HG03280 (cell line): Measurements from ENCODE around the gene ABLIM2.

Source experiments
- ATAC-seq: cut with Tn5 transposase; IDR thresholded peaks from one replicate; pipeline ENCODE4 v1.9.1; 2021; ENCODE audit warnings: mild to moderate bottlenecking, moderate library complexity; ENCODE audit not compliant: unreplicated experiment

The ABLIM2 gene

DNA sequence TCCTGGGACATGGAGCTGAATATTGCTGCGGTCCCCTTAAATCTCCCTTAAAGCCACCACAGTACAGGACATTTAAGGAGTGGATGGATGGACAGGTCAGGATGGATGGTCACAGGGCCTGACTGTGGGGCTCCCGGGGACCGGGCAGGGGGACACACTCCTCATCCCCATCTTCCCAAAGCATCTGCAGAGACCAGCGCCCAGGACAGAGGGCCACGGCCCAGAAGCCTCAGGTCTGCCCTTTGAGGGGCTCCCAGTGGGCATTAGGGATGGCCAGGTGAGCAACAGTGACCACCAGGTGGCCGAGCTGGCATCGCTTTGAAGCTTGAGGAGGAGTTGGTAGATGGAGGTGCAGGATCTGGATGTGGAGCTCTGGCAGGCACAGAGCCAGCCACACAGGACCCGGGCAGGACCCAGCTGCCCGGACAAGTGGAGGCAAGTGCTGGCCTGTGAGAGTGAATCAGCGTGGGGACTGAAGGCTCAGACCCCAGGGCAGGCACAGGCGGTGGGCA lies 51.4 kb downstream of the ABLIM2 start:
- no peak for ATAC-seq

DNA sequence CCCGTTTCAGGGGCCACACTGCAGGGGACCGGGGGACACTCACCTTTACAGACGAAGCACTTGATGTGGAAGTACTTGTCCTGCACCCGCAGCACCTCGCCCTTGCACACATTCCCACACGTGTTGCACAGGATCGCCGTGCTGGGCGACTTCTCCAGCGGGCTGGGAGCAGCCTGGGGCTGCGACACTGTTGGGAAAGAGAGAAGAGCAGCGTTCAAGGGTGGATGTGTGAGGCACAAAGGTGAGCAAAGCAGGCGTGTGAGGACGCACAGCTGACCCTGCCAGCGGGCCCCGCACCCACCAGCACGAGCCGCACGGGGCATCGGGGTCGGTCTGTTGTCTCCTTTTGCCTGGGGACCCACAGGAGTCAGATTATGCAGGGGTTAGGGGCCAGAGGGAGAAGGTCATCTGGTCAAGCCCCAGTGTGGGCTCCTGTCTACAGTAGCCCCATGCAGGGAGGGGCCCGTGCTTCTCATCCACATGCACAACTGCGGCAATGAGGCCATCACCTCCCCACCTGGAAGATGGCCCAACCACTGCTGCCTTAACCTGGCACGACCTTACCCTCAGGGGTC lies 52.1 kb downstream of the ABLIM2 start:
- no peak for ATAC-seq

DNA sequence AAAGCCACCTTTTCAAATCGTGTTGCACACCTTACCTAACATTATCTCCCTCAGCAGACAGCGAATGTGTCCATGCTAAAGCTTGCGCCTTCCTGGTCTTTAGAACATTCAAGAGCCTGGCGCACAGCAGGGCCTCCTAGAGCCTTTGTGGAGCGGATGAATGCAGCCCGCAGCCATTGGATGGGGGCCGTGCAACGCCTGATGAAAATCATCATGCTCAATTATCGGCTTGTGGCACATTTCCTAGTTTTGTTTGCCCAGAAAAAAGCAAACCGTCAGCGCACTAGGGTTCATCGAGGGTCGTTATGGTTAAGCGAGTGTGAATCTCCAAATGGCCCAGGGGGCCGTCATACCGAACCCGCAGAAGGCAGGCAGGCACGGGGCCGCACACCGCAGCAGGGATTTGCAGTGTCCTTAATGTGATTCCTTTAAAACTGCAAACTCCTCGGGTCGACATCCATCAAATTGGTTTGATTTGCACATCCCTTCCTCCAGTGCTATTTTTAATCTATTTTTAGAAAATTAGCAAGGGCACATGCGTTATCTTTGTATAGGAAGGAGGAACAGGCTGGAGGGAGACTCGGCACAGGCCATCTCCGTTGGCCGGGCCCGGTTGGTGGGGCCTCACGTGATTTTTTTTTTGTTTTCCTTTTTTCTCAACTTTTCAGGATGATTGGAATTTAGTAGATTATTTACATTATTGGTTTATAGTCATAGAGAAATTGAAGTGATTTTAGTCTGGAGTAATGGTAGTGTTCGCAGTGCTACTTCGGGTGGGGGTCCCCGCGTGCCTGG lies 53.1 kb downstream of the ABLIM2 start:
- ATAC-seq, result no peak

DNA sequence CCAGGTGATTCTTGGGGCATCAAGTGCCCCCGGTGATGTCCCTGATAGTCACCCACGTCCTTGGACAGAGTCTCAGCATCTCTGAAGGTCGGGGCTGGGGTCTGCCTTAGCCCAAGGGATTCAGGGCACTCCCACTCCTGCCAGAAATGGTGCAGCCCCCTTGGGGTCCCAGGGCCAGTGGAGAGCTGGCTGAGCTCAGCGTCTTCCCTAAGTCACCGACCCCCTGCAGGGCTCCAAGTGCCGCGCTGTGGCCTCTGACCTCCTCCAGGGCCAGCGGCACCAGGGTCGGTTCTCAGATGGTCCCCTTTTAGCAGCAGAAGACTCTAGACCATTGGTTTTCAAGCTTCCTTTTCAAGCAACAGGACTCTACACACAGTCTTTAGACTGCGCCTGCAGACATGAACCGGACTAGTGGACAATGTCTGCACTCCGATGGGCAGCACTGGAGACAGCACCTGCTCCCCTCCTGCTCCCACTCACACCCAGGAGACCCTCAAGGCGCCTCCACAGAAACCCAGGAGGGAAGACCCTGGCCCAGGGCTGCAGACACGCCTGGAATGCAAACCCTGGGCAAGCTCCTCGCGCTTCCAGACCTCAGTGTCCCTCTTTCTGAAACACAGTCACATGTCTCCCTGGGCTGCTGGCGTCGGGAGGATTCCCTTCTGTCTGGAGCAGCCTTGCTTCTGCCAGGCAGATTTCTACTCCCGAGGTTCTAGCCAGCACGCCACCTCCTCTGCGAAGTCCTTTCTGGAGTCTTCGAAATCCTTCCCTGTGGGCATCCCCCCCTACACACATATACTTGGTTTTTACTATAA lies 53.9 kb downstream of the ABLIM2 start:
- ATAC-seq, result no peak

DNA sequence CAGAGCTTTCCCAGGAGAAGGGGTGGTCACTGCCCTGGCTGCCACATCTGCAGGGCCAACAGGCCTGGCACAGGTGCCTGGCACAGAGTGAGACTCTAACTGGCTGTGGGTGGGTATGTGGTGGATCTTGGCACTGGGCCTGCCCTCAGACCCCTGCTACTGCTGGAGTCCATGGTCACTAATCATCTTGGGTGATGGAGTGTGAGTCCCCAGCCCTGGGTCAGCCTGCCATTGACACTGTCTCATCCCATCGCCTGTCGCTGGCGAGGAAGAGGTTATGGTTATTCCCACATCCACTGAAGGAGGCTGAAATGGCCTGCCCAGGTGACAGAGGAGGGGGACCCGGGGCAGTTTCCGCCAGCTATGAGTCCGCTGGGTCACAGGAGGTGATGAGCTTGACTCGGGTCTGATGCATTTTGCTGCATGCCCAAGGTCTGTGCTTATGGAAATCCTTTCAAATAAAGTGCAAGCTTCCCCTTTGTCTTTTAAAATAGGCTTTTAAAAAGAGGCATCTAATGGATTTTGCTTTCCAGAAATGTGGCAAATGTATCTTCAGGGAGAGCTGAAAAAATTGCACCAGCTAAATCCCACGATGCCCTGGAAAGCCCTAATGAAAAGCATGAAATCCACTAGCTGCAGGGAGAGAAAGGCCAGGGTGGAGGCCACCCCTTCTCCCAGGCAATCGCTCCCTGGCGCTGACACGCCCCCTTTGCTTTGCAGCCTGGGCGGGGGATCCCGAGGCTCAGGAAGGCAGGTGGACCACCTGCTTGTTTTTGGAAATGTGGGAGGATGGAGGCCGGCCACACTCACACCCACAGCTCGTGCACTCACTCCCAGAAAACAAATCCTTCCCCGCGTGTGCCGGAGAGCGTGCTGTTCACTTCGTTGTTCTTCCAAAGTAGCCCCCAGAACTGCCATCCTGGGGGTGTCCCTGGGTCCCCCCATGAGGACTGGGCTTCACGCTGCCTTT lies 54.9 kb downstream of the ABLIM2 start:
- ATAC-seq, result no peak

DNA sequence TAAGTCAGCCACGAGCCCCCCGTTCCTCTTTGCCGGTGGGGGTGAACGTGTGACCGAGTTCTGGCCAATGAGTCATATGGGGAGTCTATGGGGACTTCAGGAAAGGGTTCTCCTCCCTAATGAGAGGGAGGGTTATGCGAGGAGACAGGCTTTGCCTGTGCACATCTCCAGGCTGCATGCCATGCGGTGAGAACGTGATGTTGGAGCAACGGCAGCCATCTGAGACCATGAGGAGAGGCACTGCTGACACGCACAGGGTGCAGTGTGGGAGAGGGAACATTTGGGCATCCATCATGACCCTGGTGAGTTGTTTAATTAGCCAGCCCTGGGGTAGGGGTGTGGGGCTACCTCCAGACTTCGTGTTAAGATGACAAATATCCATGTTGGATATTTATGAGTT lies 55.8 kb downstream of the ABLIM2 start:
- no peak for ATAC-seq

DNA sequence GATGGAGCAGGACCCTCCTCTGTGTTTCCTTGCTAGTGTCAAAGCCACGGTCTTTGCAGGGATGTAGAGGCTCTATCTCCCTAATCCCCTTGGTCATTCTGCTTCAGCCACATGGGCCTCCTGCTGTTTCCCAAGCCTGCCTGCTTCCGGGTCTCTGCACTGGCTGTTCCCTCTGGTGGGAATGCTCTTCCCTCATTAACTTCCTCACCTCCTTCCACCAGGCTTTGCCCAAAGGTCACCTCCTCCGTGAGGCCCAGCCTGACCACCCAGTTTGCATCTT lies 56.6 kb downstream of the ABLIM2 start:
- ATAC-seq, result no peak

DNA sequence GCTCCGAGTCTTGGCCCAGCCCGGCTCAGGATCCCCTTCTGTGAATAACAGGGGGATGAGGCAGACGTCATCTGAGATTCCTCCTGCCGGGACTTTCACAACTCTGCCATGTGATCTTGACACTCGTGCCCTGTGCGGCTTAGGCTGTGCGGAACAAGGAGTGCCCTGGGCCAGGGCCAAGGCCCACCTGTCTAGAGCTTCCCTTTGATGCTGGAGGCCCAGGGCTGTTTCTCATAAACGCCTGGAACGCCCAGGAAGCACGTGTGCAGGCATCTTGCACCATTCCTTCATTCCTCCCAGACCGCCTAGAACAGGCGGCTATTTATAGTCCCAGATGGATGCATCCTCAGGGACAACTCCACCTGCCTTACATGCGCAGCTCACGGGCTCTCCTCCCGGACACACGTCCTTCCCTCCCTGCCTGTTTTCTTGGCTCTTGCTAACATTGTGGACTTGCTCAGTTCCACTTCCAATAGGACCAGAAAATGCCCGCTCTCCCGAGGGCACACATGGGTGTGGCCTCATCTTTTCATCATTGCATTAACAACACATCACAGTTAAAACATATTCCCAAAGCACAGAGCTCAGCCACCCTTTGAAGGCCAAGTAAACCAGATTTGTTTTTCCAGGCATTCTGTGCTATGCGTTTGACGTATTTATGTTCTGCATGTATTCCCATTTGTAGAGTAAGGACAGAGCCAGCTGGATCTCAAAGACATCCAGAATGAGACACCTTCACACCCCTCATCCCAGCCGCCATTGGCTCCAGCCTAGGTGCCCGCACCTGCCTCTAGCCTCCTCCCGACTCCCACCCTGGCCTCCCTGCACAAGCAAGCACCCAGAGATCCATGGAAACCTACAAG lies 57.2 kb downstream of the ABLIM2 start:
- no peak for ATAC-seq

DNA sequence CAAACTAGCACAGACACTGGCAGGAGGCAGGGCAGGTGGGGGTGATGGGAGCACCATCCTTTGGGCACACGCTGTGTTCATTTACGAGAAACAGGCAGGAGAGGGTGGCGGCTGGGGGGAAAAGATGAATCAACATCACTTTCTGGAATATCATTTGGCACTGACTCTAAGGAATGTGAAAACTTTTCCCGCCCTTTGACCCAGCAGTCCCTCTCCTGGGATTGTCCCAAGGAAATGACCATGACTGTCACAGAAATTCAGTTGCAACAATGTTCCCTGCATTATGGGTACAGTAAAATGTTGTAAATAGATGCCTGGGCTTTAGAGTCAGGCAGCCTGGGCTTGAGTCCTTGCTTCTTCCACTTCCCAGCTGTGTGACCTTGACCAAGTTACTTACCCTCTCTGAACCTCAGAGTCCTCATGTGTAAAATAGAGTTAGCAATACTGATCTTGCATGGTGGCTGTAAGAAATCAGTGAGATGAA lies 58.6 kb downstream of the ABLIM2 start:
- ATAC-seq, result no peak

DNA sequence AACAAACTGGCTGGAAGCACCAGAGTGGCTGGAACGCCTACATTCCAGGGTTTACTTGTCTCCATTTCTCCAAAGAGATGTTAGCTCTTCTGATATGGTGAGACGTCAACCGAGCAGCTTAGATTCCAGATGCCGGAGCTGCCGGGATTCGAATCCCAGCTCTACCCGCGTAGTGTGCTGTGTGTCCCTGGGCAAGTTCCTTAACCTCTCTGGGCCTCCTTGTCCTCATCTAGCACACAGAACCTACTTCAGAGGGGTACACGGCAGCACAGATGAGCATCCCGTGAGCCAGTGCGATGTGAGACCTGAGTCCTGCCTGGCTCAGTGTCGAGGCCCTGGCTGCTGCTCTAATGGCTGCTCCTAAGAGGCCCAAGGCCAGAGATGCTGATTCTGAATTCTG lies 60.1 kb downstream of the ABLIM2 start:
- ATAC-seq, result no peak

DNA sequence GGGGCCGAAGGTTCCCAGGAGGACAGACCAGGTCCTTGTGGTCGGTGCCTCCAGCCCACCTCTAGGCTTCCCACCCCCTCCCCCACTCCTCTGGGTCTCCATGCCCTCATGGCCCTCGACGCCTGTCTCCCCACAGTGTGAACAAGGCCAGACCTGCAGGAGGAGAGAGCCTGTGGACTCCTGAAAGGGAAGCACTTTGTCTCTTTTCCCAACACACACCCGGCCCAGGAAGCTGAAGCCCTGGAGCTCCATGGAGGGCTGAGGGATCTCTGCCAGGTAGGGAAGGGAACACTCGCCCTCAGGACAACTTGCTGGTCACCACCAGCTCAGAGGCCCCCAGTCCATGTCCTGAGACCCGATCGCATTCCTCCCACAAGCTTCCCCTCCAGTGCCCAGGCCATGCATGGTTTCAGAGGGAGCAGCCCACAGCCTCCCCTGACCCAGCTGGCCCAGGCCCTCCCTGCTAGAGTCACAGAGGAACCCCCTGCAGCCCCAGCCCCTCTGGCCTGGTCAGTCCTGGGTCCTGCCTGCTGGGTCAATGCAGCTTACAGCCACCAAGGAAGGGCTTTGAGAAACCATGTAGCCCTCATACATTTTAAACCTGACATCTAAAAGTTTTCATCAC lies 60.8 kb downstream of the ABLIM2 start:
- ATAC-seq, result no peak

DNA sequence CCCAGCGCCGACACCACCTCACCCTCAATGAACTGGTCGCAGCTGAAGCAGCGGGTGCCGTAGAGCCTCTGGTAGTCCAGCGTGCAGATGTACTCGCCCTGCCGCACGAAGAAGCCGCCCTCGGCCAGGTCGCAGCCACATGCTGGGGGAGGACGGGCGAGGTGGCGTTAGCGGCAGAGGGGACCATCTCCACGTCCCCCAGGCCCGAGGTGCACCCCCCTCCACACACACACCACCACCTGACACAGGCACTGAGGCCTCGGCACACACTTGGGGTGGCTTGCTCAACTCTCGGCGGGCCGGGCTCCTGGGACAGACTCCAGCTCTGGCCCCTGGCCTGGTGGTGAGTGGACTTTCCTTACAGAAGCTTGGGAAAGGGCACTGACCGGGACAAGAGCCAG lies 61.5 kb downstream of the ABLIM2 start:
- ATAC-seq, result no peak

DNA sequence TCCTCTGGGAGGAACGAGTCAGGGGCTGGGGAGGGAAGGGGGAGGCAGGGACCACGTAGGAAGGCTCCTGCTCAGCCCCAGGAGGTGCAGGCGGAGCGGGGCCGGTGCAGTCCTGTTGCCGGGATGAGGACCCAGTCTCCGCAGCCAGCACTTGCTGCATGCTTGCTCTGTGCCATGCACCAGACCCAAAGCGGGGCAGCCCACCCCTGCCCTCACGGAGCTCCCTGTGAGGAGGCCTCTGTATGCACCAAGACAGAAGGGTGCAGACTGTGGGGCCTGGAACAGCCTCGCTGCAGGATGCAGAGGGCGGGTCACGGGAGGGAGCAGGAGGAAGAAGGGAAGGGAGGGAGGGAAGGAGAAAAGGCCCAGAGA lies 61.9 kb downstream of the ABLIM2 start:
- ATAC-seq, result no peak

DNA sequence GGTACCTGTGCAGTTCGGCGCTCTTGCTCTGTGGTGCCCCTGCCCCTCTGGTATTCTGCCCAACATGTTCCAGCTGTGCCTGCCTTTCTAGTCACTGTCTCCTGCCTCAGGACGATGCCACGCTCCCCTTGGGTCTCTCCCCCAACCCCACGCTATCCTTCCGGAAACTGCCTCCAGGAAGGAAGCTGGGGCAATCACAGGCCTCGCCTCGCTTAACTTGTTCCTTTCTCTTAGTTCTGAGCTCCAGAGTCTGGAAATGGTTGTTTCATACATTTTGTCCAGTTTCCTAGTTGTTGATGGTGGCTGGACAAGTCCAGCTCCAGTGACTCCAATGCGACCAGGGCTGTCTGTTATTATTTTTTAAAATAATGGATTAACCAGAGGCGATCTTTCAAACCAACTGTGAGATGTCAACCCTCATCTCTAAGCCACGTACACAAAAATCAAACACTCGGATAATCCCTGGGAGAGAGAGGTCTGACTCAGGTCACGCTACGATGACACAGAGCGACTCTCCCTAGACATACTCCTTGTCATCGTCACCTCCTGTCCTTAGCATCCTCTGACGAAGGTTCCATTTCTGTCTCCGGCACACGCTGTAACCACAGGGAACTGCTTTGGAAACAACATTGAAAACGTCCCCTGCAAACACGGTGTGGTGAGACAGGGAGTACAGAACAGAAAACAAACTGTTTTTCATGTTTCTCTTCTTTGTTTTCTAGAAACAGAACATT lies 62.5 kb downstream of the ABLIM2 start:
- ATAC-seq, result no peak

DNA sequence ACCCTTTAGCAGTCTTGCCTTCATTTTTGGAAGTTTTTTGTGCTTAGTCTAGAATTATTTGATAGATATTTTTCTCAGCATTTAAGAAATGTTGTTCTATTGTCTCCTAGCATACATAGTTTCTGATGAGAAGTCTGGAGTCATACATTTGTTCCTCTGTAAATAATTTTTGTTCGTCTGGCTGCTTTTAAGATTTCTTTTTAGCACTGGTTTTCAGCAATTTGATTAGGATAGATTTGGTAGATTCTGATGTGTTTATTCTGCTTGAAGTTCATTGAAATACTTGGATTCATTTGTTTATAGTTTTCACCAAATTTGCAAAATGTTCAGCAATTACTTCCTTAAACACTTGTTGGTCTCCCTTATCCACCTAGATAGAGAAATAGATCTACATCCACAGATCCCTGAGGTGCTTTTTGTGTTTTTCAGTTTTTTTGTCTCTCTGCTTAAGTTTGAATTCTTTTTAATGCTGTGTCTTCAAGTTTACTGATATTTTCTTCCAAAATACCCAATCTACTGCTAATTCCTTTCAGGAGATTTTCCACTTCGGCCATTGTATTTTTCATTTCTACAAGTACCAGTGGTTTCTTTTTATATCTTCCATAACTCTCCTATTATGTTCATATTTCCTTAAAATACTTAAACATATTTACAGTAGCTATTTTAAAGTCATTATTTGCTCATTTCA lies 64.9 kb downstream of the ABLIM2 start:
- no peak for ATAC-seq

DNA sequence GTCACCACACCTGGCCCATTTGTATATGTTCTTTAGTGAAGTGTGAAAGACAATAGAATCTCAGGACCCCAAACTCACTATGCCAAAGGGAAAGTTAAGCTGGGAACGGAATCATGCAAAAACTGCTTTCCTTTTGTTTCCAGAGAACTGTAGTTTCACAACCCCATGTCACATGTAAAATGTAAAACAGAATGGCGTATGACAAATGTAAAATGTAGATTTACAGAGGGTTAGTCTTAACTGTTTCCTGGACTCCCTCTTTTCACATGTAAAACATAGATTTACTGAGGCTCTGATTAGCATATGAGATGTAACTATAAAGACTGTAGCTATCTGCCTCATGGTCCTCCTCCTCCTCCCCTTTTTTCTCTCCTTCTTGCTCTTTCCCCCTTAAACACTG lies 66.3 kb downstream of the ABLIM2 start:
- no peak for ATAC-seq

DNA sequence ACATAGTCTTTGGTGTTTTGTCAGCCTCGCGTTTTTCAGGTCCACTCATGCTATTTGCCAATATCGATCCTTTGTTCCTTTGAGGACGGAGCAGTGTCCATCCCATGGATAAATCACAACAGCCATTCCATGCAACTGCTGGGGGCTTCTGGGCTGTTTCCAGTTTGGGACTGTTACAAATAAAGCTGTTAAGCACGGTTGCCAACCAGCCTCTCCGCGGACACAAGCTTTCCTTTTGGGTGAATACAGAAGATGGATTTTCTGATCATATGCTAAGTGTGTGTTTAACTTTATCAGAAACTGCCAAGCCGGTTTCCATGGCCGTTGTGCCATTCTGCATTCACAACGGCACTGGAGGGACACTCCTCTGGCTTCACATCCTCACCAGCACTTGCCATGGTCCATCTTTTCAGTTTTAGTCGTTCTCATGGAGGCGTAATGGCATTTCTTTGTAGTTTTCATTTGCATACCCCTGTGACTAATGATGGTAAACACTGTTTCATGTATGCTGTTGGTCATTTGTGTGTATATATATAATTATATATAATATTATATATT lies 67.8 kb downstream of the ABLIM2 start:
- ATAC-seq, result no peak

DNA sequence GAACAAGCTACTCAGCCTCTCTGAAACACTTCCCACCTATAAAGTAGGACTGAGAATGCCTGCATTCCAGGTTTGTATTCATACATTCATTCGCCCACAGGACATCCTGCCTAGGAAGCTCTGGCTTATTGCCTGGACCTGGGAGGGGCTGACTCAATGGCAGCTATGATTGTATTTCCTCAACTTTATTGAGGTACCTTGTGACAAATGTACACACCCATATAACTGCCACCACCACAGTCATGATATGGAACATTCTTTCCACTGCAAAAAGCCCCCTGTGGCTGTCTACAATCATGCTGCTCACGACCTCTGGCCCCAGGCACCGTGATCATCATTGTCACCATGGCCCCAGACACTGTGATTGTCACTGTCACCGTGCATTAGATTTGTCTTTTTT lies 68.3 kb downstream of the ABLIM2 start:
- ATAC-seq, result no peak
